ENCODE measurements around the gene PHLDB1. TPM values are rescaled to one million over a fixed set of nuclear protein-coding genes. Genes with fewer than 3 reads are reported as not detected.

The PHLDB1 gene
- total and polyA plus RNA-seq, 4 donors = 27.3 to 90.5 (median 76.1) TPM

DNA sequence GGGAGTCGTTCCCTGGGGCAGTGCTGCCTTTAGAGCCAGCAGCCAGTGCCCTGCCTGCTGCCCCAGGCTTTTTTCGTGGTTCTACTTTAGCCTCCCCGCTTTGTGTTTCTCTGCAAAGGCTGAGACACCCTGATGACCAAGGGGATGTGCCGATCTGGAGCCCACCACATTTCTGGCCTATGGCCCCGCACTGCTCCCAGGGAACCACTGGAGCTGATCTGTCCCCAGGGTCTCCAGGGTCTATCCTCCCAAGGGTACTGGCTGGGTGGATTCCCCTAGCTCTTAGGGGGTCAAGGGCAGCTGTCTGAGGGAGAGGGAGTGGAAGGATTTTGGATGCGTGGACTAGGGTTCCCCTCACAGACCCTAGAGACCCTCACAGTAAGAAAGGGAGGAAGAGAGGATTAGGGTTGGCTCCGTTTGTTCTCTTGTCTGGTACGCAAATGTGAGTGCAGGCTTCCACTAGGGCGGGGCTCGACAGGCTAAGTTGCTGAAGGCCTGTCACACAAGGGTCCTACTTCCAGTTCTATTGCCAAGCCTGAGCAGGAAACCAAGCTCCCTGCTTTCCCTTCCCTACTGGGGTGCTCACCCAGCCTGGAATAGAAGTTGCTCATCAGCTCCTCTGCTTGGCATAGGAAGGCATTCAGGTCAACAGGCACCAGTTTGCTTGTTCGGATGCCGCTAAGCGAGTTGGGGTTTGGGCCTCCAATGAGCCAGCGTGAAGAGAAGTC is 52.7 kb downstream of the PHLDB1 start:
- ATAC-seq (ENCODE audit: insufficient read depth, low FRiP score) = no peak
- WGBS, 2 donors = 74 to 81% methylated on average over 14 of the region's 14 CpGs
- Histone ChIP-seq H3K4me1 (ENCODE audit: control insufficient read depth in 5 of 5, insufficient read depth in 5 of 5, low read length in 5 of 5) (peaks cover 0 to 4% (median 3%) of the 10 kb centered on the region in 5 donors), H3K27me3 (ENCODE audit: control insufficient read depth in 3 of 3, insufficient read depth in 3 of 3, low read length in 2 of 3) (no peaks in the 10 kb centered on the region), H3K27ac (ENCODE audit: low read depth in 1 of 2, low read length in 1 of 2) (no peak overlapping the region), H3K36me3 (ENCODE audit: control insufficient read depth in 4 of 4, insufficient read depth in 4 of 4, low read length in 4 of 4) (peaks cover 0 to 25% (median 5%) of the 10 kb centered on the region in 4 donors), H3K9me3 (ENCODE audit: control insufficient read depth in 4 of 4, insufficient read depth in 3 of 4, low read length in 3 of 4) (no peaks in the 10 kb centered on the region), H3K9ac (ENCODE audit: insufficient read depth in 1 of 2, low read length in 2 of 2) (no peak overlapping the region), H3K4me3 (no peak overlapping the region)
- TF ChIP-seq, protein P1, sequence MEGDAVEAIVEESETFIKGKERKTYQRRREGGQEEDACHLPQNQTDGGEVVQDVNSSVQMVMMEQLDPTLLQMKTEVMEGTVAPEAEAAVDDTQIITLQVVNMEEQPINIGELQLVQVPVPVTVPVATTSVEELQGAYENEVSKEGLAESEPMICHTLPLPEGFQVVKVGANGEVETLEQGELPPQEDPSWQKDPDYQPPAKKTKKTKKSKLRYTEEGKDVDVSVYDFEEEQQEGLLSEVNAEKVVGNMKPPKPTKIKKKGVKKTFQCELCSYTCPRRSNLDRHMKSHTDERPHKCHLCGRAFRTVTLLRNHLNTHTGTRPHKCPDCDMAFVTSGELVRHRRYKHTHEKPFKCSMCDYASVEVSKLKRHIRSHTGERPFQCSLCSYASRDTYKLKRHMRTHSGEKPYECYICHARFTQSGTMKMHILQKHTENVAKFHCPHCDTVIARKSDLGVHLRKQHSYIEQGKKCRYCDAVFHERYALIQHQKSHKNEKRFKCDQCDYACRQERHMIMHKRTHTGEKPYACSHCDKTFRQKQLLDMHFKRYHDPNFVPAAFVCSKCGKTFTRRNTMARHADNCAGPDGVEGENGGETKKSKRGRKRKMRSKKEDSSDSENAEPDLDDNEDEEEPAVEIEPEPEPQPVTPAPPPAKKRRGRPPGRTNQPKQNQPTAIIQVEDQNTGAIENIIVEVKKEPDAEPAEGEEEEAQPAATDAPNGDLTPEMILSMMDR (IDR thresholded peaks at IDR 0.05; ENCODE audit: control extremely low read depth, extremely low read depth) = no peak
- DNase-seq = no peak

DNA sequence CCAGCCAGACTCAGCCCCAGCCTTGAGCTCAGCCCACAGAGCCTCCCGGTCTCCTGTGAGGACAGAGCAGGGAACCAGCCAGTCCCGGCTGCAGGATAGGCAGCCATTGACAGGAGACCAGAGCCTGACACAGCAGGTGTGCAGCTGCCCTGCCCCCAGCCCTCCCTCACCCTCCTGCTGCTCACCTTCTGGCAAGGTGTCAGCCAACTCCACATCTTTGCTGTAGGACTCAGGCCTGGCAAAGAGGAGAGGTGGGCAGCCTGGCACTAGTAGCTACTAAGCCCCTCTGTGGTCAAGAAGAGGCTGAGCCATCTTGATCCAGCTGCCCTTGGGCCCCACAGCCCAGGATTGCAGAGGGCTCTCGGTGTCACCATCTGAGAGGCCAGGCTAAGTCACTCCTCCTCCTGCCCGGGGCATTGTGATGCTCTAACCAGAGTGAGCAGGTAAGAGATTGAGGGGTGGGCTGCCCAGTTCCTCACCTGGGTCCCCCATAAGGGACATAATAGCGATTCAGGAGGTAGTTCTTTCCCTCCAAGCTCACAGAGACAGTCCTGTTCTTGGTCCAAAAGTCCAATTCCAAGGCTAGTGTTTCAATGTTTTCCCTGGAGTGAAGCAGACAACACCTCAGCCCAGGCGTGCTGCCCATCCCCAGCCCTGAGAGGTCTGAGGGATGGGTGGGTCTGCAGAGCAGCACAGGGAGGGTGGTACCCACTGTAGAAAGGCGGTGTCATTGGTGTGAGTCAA is 53.4 kb downstream of the PHLDB1 start:
- no peak for DNase-seq
- TF ChIP-seq, protein P1 (IDR thresholded peaks at IDR 0.05; ENCODE audit: control extremely low read depth, extremely low read depth) = no peak

DNA sequence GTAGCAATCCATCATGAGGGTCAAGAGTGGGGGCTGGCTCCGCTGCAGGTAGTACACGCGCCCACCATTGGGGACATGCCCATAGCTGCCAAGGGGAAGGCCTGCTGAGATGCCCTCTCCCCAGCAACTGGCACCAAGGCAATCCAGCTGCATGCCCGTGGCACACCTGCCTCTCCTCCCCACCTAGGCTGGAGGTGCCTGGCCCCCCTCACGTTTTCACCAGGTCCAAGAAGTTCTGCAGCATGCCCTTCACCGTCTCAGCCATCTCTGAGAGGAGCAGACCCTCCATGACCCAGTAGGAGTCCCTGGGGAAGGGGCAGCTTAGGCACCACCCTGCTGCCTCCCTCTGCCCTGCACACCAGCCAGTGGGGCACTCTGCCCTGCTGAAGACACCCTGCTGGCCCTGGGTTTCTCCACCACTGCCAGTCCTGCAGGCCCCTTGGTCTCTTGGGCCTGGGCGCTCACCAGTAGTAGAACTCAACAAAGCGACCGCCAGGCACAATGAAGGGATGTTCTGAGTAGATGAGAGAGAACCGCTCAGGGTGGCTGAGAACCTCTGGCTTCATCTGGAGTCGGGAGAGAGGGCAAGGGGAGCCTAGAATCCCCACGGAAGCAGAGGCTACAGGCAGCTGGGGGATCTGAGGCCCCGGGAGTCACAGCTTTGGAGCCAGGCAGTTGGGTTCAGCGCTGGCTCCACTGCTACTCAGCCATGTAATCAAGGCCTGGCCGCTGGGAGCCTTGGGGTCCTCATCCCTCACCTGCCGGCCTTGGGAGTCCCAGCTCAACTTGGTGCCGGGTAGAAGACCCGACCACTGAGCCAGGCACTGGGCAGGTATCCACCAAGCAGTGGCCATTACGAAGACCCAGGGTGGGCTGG is 54.2 kb downstream of the PHLDB1 start:
- 88 to 91% methylated on average over 19 of the region's 19 CpGs for WGBS, 2 donors
- no peaks in the 10 kb centered on the region for H3K9me3 ChIP-seq (ENCODE audit: control insufficient read depth in 4 of 4, insufficient read depth in 3 of 4, low read length in 3 of 4)
- no peak overlapping the region for H3K9ac ChIP-seq (ENCODE audit: insufficient read depth in 1 of 2, low read length in 2 of 2)
- ATAC-seq (ENCODE audit: insufficient read depth, low FRiP score) (no peak), DNase-seq (no peak)
- H3K27ac ChIP-seq (ENCODE audit: low read depth in 1 of 2, low read length in 1 of 2) = no peak overlapping the region
- TF ChIP-seq, protein P1 (IDR thresholded peaks at IDR 0.05; ENCODE audit: control extremely low read depth, extremely low read depth) = no peak
- no peaks in the 10 kb centered on the region for H3K27me3 ChIP-seq (ENCODE audit: control insufficient read depth in 3 of 3, insufficient read depth in 3 of 3, low read length in 2 of 3)
- H3K36me3 ChIP-seq (ENCODE audit: control insufficient read depth in 4 of 4, insufficient read depth in 4 of 4, low read length in 4 of 4) = peaks cover 0 to 14% (median 0%) of the 10 kb centered on the region in 4 donors
- H3K4me3 ChIP-seq = no peak overlapping the region
- peaks cover 0 to 4% (median 3%) of the 10 kb centered on the region in 5 donors for H3K4me1 ChIP-seq (ENCODE audit: control insufficient read depth in 5 of 5, insufficient read depth in 5 of 5, low read length in 5 of 5)

More for the DNA sequence above, 53.4 kb downstream of the PHLDB1 start:
- Histone ChIP-seq H3K9me3 (ENCODE audit: control insufficient read depth in 4 of 4, insufficient read depth in 3 of 4, low read length in 3 of 4) (no peaks in the 10 kb centered on the region), H3K4me3 (no peak overlapping the region), H3K4me1 (ENCODE audit: control insufficient read depth in 5 of 5, insufficient read depth in 5 of 5, low read length in 5 of 5) (peaks cover 0 to 4% (median 3%) of the 10 kb centered on the region in 5 donors), H3K27me3 (ENCODE audit: control insufficient read depth in 3 of 3, insufficient read depth in 3 of 3, low read length in 2 of 3) (no peaks in the 10 kb centered on the region), H3K36me3 (ENCODE audit: control insufficient read depth in 4 of 4, insufficient read depth in 4 of 4, low read length in 4 of 4) (peaks cover 0 to 19% (median 0%) of the 10 kb centered on the region in 4 donors), H3K9ac (ENCODE audit: insufficient read depth in 1 of 2, low read length in 2 of 2) (no peak overlapping the region), H3K27ac (ENCODE audit: low read depth in 1 of 2, low read length in 1 of 2) (no peak overlapping the region)
- no peak for ATAC-seq (ENCODE audit: insufficient read depth, low FRiP score)
- 81 to 89% methylated on average over 7 of the region's 7 CpGs for WGBS, 2 donors
